ENCODE measurements around the gene ZNF350.

- TF ChIP-seq, protein P1, sequence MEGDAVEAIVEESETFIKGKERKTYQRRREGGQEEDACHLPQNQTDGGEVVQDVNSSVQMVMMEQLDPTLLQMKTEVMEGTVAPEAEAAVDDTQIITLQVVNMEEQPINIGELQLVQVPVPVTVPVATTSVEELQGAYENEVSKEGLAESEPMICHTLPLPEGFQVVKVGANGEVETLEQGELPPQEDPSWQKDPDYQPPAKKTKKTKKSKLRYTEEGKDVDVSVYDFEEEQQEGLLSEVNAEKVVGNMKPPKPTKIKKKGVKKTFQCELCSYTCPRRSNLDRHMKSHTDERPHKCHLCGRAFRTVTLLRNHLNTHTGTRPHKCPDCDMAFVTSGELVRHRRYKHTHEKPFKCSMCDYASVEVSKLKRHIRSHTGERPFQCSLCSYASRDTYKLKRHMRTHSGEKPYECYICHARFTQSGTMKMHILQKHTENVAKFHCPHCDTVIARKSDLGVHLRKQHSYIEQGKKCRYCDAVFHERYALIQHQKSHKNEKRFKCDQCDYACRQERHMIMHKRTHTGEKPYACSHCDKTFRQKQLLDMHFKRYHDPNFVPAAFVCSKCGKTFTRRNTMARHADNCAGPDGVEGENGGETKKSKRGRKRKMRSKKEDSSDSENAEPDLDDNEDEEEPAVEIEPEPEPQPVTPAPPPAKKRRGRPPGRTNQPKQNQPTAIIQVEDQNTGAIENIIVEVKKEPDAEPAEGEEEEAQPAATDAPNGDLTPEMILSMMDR (IDR thresholded peaks at IDR 0.05): no peak
- TF ChIP-seq EZH2 (IDR thresholded peaks at IDR 0.05; ENCODE audit: borderline replicate concordance, insufficient read depth, low read depth, low read length, poor library complexity, severe bottlenecking): no peak
Observed at GRCh38 chr19:51938936-51939335, 47.7 kb downstream of the ZNF350 start.
